Lung (tissue), 12 donors: ENCODE data around the gene SLC10A7. TPM values are rescaled to one million over a fixed set of nuclear protein-coding genes. Genes with fewer than 3 reads are reported as not detected.

Experiments used
- ATAC-seq: fragments of 200-7000 bp; cut with Tn5 transposase; one replicate; pipeline ENCODE4 v1.9.1; 2020; ENCODE audit warnings: moderate number of reproducible peaks; ENCODE audit not compliant: insufficient read depth, low FRiP score
- DNase-seq, 3 donors: peaks; one replicate each; pipeline ENCODE4 v3.0.0-alpha.2; 2013 to 2017
- H3K27ac ChIP-seq, 2 donors: one replicate each; pipeline ENCODE4 v1.5.1; 2013; ENCODE audit warnings: mild to moderate bottlenecking in 2 of 2, moderate library complexity in 2 of 2, control low read depth in 1 of 2, inconsistent platforms in 1 of 2, low read depth in 1 of 2, low read length in 1 of 2
- H3K27me3 ChIP-seq, 3 donors: one replicate each; pipeline ENCODE4 v1.5.1; 2013; ENCODE audit warnings: low read length in 2 of 3; ENCODE audit not compliant: control insufficient read depth in 3 of 3, insufficient read depth in 3 of 3
- H3K36me3 ChIP-seq, 4 donors: one replicate each; pipeline ENCODE4 v1.5.1; 2013; ENCODE audit warnings: low read length in 4 of 4, mild to moderate bottlenecking in 1 of 4, moderate library complexity in 1 of 4; ENCODE audit not compliant: control insufficient read depth in 4 of 4, insufficient read depth in 4 of 4
- H3K4me1 ChIP-seq, 5 donors: one replicate each; pipeline ENCODE4 v1.5.1; 2013; ENCODE audit warnings: low read length in 5 of 5, mild to moderate bottlenecking in 2 of 5, moderate library complexity in 1 of 5; ENCODE audit not compliant: control insufficient read depth in 5 of 5, insufficient read depth in 5 of 5
- H3K4me3 ChIP-seq: one replicate; pipeline ENCODE4 v1.5.1; 2013; ENCODE audit warnings: mild to moderate bottlenecking, control low read depth, moderate library complexity
- H3K9ac ChIP-seq, 2 donors: one replicate each; pipeline ENCODE4 v1.5.1; 2013; ENCODE audit warnings: low read length in 2 of 2, control low read depth in 1 of 2; ENCODE audit not compliant: insufficient read depth in 1 of 2
- H3K9me3 ChIP-seq, 4 donors: one replicate each; pipeline ENCODE4 v1.5.1; 2013; ENCODE audit warnings: low read length in 3 of 4, mild to moderate bottlenecking in 1 of 4, moderate library complexity in 1 of 4; ENCODE audit not compliant: control insufficient read depth in 4 of 4, insufficient read depth in 3 of 4
- CTCF ChIP-seq: IDR thresholded peaks from 2 replicates; pipeline ENCODE4 v1.5.1; 2012; ENCODE audit warnings: mild to moderate bottlenecking; ENCODE audit errors: control extremely low read depth, extremely low read depth
- WGBS, 2 donors: extraction: QIAGEN DNeasy Blood & Tissue Kit; methylation state at CpG; one replicate each; pipeline ENCODE4 v1.1.7; 2013; 5-methylcytosine and 5-hydroxymethylcytosine counted together
- polyA plus RNA-seq, 2 donors: library from polyadenylated mRNA; stranded (reverse); fragments of 200-250 nt; gene quantifications; one replicate each; pipeline ENCODE4 v1.2.1, GENCODE V29; 2013
- total RNA-seq, 2 donors: library from RNA; depleted of rRNA in 1 of 2; stranded (reverse); fragments of >200 nt in 1 of 2; gene quantifications; one replicate each; pipeline ENCODE4 v1.2.1, GENCODE V29; 2014 to 2021
- donor health status: control.
- donor health status: control.
- donor health status: Bipolar disorder and iron deficiency.
- donor health status: healthy.
- donor health status: DM: yes; HTN: yes; CAD: no.

SLC10A7 gene
- total and polyA plus RNA-seq, 4 donors, result 3.2 to 33.4 (median 13.3) TPM

- Histone ChIP-seq H3K27me3 (no peaks in the 10 kb centered on the region), H3K36me3 (peaks cover 0 to 6% (median 0%) of the 10 kb centered on the region in 4 donors), H3K9ac (no peak overlapping the region), H3K4me3 (no peak overlapping the region), H3K27ac (no peak overlapping the region), H3K4me1 (no peaks in the 10 kb centered on the region), H3K9me3 (no peaks in the 10 kb centered on the region)
- no peak for ATAC-seq
- WGBS, 2 donors, result 91 to 95% methylated on average over 1 of the region's 1 CpG
- no peak for TF ChIP-seq CTCF
- DNase-seq, result no peak
Observed at GRCh38 chr4:146442801-146443200, 78.9 kb downstream of the SLC10A7 start.

GRCh38 chr4:146439999-146440398 lies 81.7 kb downstream of the SLC10A7 start:
- ATAC-seq, result no peak
- H3K36me3 ChIP-seq, result no peaks in the 10 kb centered on the region

GRCh38 chr4:146439437-146439836 lies 82.3 kb downstream of the SLC10A7 start:
- ATAC-seq, result no peak
- TF ChIP-seq CTCF, result no peak
- H3K4me3 ChIP-seq, result no peak overlapping the region
- H3K36me3 ChIP-seq, result no peaks in the 10 kb centered on the region
- peaks cover 0 to 6% (median 0%) of the 10 kb centered on the region in 5 donors for H3K4me1 ChIP-seq
- 98 to 100% methylated on average over 1 of the region's 1 CpG for WGBS, 2 donors
- no peaks in the 10 kb centered on the region for H3K27me3 ChIP-seq
- no peaks in the 10 kb centered on the region for H3K9me3 ChIP-seq
- DNase-seq, result no peak
- H3K9ac ChIP-seq, result no peak overlapping the region
- H3K27ac ChIP-seq, result no peak overlapping the region

More at GRCh38 chr4:146439999-146440398, 81.7 kb downstream of the SLC10A7 start:
- 75 to 86% methylated on average over 4 of the region's 4 CpGs for WGBS, 2 donors
- Histone ChIP-seq H3K27me3 (no peaks in the 10 kb centered on the region), H3K27ac (no peak overlapping the region), H3K4me1 (peaks cover 0 to 6% (median 0%) of the 10 kb centered on the region in 5 donors), H3K9ac (no peak overlapping the region), H3K9me3 (no peaks in the 10 kb centered on the region), H3K4me3 (no peak overlapping the region)
- DNase-seq, result no peak
- TF ChIP-seq CTCF, result no peak

- no peak overlapping the region for H3K9ac ChIP-seq
- H3K27ac ChIP-seq, result no peak overlapping the region
- no peaks in the 10 kb centered on the region for H3K36me3 ChIP-seq
- no peak overlapping the region for H3K4me3 ChIP-seq
- H3K4me1 ChIP-seq, result peaks cover 0 to 6% (median 0%) of the 10 kb centered on the region in 5 donors
- DNase-seq (no peak), ATAC-seq (no peak)
- 76 to 80% methylated on average over 2 of the region's 2 CpGs for WGBS, 2 donors
- no peaks in the 10 kb centered on the region for H3K9me3 ChIP-seq
- no peaks in the 10 kb centered on the region for H3K27me3 ChIP-seq
- TF ChIP-seq CTCF, result no peak
Observed at GRCh38 chr4:146437778-146438177, 84.0 kb downstream of the SLC10A7 start.
